CD14-positive monocyte (primary cell): ENCODE data around the gene XPR1. TPM values are rescaled to one million over a fixed set of nuclear protein-coding genes. Genes with fewer than 3 reads are reported as not detected.

Experiments used
- DNase-seq, 3 donors: peaks; one replicate each; pipeline ENCODE4 v3.0.0-alpha.2; 2011 to 2022
- H2AFZ ChIP-seq: 2 replicates; pipeline ENCODE4 v1.6.0; 2012; ENCODE audit warnings: mild to moderate bottlenecking, low read depth, low read length, inconsistent platforms; ENCODE audit not compliant: insufficient read depth, poor library complexity, severe bottlenecking
- H3K27ac ChIP-seq, 2 donors: 1 replicate in 1 of 2; 2 replicates in 1 of 2; pipeline ENCODE4 v1.5.1; 2012 to 2013; ENCODE audit warnings: low read length in 2 of 2, control low read depth in 1 of 2, inconsistent platforms in 1 of 2, low read depth in 1 of 2, mild to moderate bottlenecking in 1 of 2
- H3K27me3 ChIP-seq, 2 donors: one replicate each; pipeline versions ENCODE4 v1.6.0 to v1.6.1; 2011 to 2013; ENCODE audit warnings: low read length in 2 of 2; ENCODE audit not compliant: control insufficient read depth in 2 of 2, insufficient read depth in 2 of 2
- H3K36me3 ChIP-seq, 2 donors: replicated peaks in 1 of 2; 1 replicate in 1 of 2; 2 replicates in 1 of 2; pipeline versions ENCODE4 v1.5.1 to v1.6.1; 2012 to 2013; ENCODE audit warnings: low read length in 2 of 2, control low read depth in 1 of 2, inconsistent platforms in 1 of 2, mild to moderate bottlenecking in 1 of 2; ENCODE audit not compliant: insufficient read depth in 2 of 2, control insufficient read depth in 1 of 2
- H3K4me1 ChIP-seq, 2 donors: 1 replicate in 1 of 2; 2 replicates in 1 of 2; pipeline versions ENCODE4 v1.5.1 to v1.6.1; 2012 to 2013; ENCODE audit warnings: low read length in 2 of 2, control low read depth in 1 of 2, inconsistent platforms in 1 of 2, mild to moderate bottlenecking in 1 of 2, moderate library complexity in 1 of 2; ENCODE audit not compliant: insufficient read depth in 2 of 2, control insufficient read depth in 1 of 2
- H3K4me2 ChIP-seq: replicated peaks from 2 replicates; pipeline ENCODE3; 2012; ENCODE audit warnings: low read length, moderate library complexity, mild to moderate bottlenecking; ENCODE audit not compliant: poor library complexity, severe bottlenecking; ENCODE audit errors: extremely low read depth
- H3K4me3 ChIP-seq, 3 experiments: fragments of 200-600 bp in 1 of 3; sonication (generic) in 1 of 3; replicated peaks in 1 of 3; 1 replicate in 2 of 3; 2 replicates in 1 of 3; pipeline ENCODE4 v1.5.1; 2011 to 2013; ENCODE audit warnings: low read length in 3 of 3, mild to moderate bottlenecking in 3 of 3, control low read depth in 2 of 3, low read depth in 2 of 3, inconsistent platforms in 1 of 3, moderate library complexity in 1 of 3
- H3K79me2 ChIP-seq: 2 replicates; pipeline ENCODE4 v1.6.0; 2012; ENCODE audit warnings: mild to moderate bottlenecking, control low read depth, inconsistent platforms, low read length, moderate library complexity; ENCODE audit not compliant: insufficient read depth
- H3K9ac ChIP-seq: 2 replicates; pipeline ENCODE4 v1.6.0; 2017; ENCODE audit warnings: low read length, mild to moderate bottlenecking; ENCODE audit not compliant: insufficient read depth, poor library complexity, severe bottlenecking
- H3K9me3 ChIP-seq, 2 donors: replicated peaks in 1 of 2; 1 replicate in 1 of 2; 2 replicates in 1 of 2; pipeline versions ENCODE4 v1.5.1 to v1.6.1; 2012 to 2013; ENCODE audit warnings: low read length in 2 of 2, control low read depth in 1 of 2; ENCODE audit not compliant: control insufficient read depth in 1 of 2, insufficient read depth in 1 of 2
- H4K20me1 ChIP-seq: 2 replicates; pipeline ENCODE4 v1.6.0; 2012; ENCODE audit warnings: mild to moderate bottlenecking, low read length, control low read depth, moderate library complexity; ENCODE audit not compliant: insufficient read depth
- H3K27ac Mint-ChIP-seq, 7 donors: one replicate each; pipeline ENCODE4 v1.8.0; 2020; ENCODE audit warnings: mild to moderate bottlenecking in 7 of 7, mixed read lengths in 7 of 7, moderate library complexity in 6 of 7, inconsistent platforms in 2 of 7
- H3K27me3 Mint-ChIP-seq, 3 donors: one replicate each; pipeline ENCODE4 v1.8.0; 2021 to 2022; ENCODE audit warnings: low read depth in 3 of 3, mild to moderate bottlenecking in 3 of 3, mixed read lengths in 3 of 3, moderate library complexity in 3 of 3, inconsistent platforms in 1 of 3
- H3K36me3 Mint-ChIP-seq, 2 donors: one replicate each; pipeline ENCODE4 v1.8.0; 2020; ENCODE audit warnings: mixed read lengths in 2 of 2, inconsistent platforms in 1 of 2, mild to moderate bottlenecking in 1 of 2
- H3K4me1 Mint-ChIP-seq: one replicate; pipeline ENCODE4 v1.8.0; 2020; ENCODE audit warnings: mild to moderate bottlenecking, mixed read lengths
- H3K4me3 Mint-ChIP-seq, 2 donors: one replicate each; pipeline ENCODE4 v1.8.0; 2020; ENCODE audit warnings: mild to moderate bottlenecking in 2 of 2, mixed read lengths in 2 of 2, moderate library complexity in 1 of 2
- H3K9me3 Mint-ChIP-seq, 7 donors: one replicate each; pipeline ENCODE4 v1.8.0; 2020 to 2022; ENCODE audit warnings: mixed read lengths in 7 of 7, mild to moderate bottlenecking in 6 of 7, moderate library complexity in 6 of 7, inconsistent platforms in 2 of 7
- CTCF ChIP-seq: fragments of 200-600 bp; IDR thresholded peaks from one replicate; pipeline ENCODE4 v1.8.0; 2022; ENCODE audit warnings: antibody characterized with exemption, mild to moderate bottlenecking
- WGBS: methylation state at CpG from one replicate; pipeline ENCODE4 v1.1.5; 2013; ENCODE audit warnings: missing lambda C conversion rate; ENCODE audit not compliant: insufficient coverage; 5-methylcytosine and 5-hydroxymethylcytosine counted together
- intact Hi-C, 2 donors: fragments of 100-400 bp; cut with micrococcal nuclease; formaldehyde crosslinking; loops; one replicate each; pipeline versions ENCODE4 v1.15.0 to v1.15.1; 2023
- polyA plus RNA-seq, 3 donors: library from polyadenylated mRNA; depleted of rRNA in 1 of 3; unstranded in 2 of 3; stranded (reverse) in 1 of 3; fragments of 300-500 nt in 2 of 3; fragments of >200 nt in 1 of 3; fragmentation: Illumina TruSeq in 2 of 3; gene quantifications; 1 replicate in 2 of 3; 2 replicates in 1 of 3; pipeline ENCODE4 v1.2.3, GENCODE V29; 2012 to 2021

The XPR1 gene
- polyA plus RNA-seq, 3 donors = 4.7 to 12.5 (median 8.7) TPM

- DNase-seq = no peak
- H3K4me2 ChIP-seq = no peak overlapping the region
- H3K4me1 ChIP-seq = no peaks in the 10 kb centered on the region
- intact Hi-C loops = no loop called here
- H3K9ac ChIP-seq = no peak overlapping the region
- peaks cover 3 to 5% of the 10 kb centered on the region in 2 donors for H3K36me3 Mint-ChIP-seq
- H3K9me3 ChIP-seq = no peaks in the 10 kb centered on the region
- no peak overlapping the region for H2AFZ ChIP-seq
- WGBS = no CpG with 5 or more reads among the region's 2 CpGs
- no peak for TF ChIP-seq CTCF
- H3K9me3 Mint-ChIP-seq = peaks cover 2 to 12% (median 8%) of the 10 kb centered on the region in 7 donors
- no peaks in the 10 kb centered on the region for H3K79me2 ChIP-seq
- no peak overlapping the region for H3K4me3 ChIP-seq
- no peak overlapping the region for H3K27ac ChIP-seq
- H4K20me1 ChIP-seq = no peaks in the 10 kb centered on the region
- no peak overlapping the region for H3K27ac Mint-ChIP-seq
- H3K4me3 Mint-ChIP-seq = no peak overlapping the region
- H3K27me3 Mint-ChIP-seq = peaks cover 0 to 1% (median 0%) of the 10 kb centered on the region in 3 donors
- H3K4me1 Mint-ChIP-seq = no peaks in the 10 kb centered on the region
- H3K27me3 ChIP-seq = no peaks in the 10 kb centered on the region
- H3K36me3 ChIP-seq = no peaks in the 10 kb centered on the region
Observed at GRCh38 chr1:180691322-180691913, 59.6 kb downstream of the XPR1 start.

GRCh38 chr1:180693564-180694244 lies 61.9 kb downstream of the XPR1 start:
- Mint-ChIP-seq H3K36me3 (peaks cover 3 to 11% of the 10 kb centered on the region in 2 donors), H3K27ac (peak overlapping the region in 1 of 7 donors; percentile 27), H3K27me3 (peaks cover 0 to 1% (median 0%) of the 10 kb centered on the region in 3 donors), H3K4me3 (no peak overlapping the region), H3K4me1 (no peaks in the 10 kb centered on the region), H3K9me3 (peaks cover 17 to 27% (median 23%) of the 10 kb centered on the region in 7 donors)
- Histone ChIP-seq H3K4me2 (no peak overlapping the region), H3K36me3 (no peaks in the 10 kb centered on the region), H4K20me1 (no peaks in the 10 kb centered on the region), H3K4me3 (no peak overlapping the region), H2AFZ (no peak overlapping the region), H3K27me3 (no peaks in the 10 kb centered on the region), H3K4me1 (no peaks in the 10 kb centered on the region), H3K9ac (no peak overlapping the region), H3K79me2 (no peaks in the 10 kb centered on the region), H3K27ac (no peak overlapping the region), H3K9me3 (peaks cover 0 to 11% of the 10 kb centered on the region in 2 donors)
- no peak for TF ChIP-seq CTCF
- 100% methylated on average over 3 of the region's 5 CpGs for WGBS
- no peak for DNase-seq
- intact Hi-C loops = no loop called here
